ENCODE results near the gene LRRC30. TPM values are rescaled to one million over a fixed set of nuclear protein-coding genes. Genes with fewer than 3 reads are reported as not detected.

LRRC30 gene
- not detected in 2 replicates for total RNA-seq

DNA sequence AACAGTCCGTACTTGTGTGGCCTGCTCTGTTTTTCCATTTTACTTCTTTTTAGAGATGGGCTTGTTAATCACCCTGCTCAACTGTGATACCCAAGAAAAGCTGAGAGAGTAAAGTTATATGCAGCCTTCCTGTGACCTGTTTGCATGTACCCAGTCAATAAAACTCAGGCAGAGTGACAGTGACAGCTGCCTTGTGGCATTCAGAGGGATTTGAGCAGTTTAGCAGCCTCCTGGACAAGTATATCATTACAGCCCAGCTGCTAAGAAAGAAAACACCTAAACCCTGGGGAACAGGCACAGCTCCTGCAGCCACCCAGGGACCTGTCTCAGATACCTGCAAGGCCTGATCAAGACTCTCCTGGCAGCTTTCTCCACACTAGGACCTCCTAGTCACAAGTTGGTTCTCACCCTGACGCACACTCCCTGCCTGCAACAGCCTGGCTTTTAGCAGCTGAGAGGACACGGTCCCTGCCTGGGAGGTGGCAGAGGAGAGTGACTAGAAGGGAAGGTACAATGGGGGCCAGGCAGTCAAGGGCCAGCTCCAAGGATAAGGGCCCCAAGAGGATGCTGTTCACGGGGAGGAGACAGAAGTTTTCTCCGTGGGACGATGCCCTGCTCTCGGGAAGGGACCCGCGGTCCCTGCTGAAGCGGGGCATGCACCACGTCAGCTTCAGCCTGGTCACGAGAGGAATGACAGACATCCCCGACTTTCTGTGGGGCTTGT lies at the start of gene LRRC30:
LRRC30 (plus strand) TSS at position 464 of the 724 bp plus-strand sequence; CDS start at position 514, 50 bp downstream.

Other genes with a start within 250 kb of the LRRC30 start
- 11.0 and 13.1 TPM in 2 replicates for gene LAMA1, start 113.3 kb upstream of the LRRC30 start, total RNA-seq